Stimulated activated CD4-positive, alpha-beta T cell treated with anti-CD3 and anti-CD28 coated beads, Interleukin-15, amount 100 ng/mL, for 48 hours (primary cell): ENCODE results near the gene RNF224.
"Not testable (repeated sequence)": the region's sequence is repeated elsewhere in the genome, so short reads cannot be mapped to it uniquely, and the experiment has no call there.

Source experiments
- DNase-seq, 2 donors: peaks; one replicate each; pipeline ENCODE4 v3.0.0-alpha.2; 2020; ENCODE audit warnings: low read depth in 2 of 2

RNF224 gene

DNA sequence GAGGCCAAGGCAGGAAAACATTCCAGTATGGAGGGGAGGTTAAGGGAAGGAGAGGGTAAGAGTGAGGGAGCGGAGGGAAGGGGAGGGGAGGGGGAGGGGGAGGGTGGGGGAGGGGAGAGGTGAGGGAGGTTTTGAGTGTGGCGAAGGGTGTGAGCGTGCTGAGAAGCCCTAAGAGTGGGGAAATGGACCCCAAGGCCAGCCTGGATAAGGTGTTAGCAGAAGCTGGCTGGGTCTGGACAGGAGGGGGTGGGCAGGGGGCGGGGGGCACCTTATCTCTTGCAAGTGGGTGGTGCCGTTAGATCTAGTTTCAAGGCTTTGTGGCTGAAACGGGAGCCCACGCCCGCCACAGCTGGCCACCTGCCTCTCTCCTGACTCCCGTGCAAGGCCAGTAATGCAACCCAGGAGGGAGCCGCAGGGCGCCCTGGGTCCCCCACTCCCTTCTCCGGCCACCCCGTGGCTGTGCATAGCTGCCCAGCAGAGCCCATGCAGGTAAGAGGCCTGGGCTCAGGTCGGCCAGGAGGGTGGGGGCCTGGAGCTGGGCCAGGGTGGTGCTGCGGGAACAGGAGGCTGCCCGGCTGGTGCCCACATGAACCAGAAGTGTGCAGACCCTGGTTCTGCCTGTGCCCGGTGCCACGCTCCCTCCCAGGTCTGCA lies 677 bp downstream of the RNF224 start:
- no peak for DNase-seq

DNA sequence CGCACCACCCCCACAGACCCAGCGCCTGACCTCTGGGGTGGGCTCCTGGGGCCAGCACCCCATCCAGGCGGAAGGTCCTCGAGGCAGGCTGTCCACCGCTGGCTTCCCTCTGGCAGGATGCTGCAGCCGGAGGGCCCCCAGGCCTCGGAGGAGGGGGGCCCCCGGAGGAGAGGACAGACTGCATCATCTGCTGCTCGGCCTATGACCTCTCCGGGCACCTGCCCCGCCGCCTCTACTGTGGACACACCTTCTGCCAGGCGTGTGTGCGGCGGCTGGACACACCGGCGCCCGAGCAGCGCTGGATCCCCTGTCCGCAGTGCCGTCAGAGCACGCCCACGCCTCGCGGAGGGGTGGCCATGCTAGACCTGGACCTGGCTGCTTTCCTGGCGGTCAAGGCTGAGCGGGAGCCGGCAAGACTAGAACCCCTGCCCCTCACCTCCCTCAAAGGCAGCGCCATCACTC lies 1.2 kb downstream of the RNF224 start:
- DNase-seq, result no peak

DNA sequence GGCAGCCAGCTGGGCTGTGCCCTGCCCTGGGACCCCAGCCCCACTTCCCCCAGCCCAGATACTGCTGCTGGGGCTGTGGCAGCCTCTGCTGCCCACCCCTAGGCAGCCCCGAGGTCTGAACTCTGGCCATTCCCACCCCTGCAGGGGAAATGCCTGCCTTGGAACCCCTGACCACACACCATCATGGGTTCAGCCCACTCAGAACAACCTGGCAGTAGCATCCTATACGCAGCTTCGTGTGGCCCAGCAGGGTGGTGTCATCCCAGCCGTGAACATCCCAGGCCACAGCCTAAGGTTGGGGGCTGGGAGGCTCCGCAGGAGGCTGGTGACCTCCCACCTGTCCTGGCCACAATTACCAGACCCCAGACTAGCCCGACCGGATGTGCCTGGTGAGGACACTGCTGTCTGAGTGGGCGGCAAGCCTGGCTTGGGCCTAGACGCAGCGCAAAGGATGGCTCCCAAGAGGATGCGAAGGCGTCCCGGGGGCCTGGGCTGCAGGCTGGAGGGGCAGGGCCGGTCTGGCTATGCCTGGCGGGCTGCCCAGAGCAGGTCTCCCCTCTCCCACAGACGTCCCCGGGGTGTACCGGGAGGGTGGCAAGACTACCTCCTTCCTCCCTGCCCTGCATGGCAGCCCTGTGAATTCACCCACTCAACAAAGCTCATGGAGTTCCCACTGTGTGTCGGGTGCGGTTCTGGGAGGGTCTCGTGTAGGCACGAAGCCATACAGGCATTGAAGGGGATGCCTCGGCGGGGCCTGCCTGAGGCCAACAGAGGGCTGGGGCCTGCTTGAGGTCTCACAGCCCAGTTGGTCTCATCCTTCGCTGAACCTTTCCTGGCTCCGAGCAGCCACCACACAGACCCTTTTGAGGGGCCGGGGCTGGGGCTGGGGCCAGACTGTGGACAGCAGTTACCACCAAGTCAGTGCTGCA lies 1.9 kb downstream of the RNF224 start:
- no peak for DNase-seq

DNA sequence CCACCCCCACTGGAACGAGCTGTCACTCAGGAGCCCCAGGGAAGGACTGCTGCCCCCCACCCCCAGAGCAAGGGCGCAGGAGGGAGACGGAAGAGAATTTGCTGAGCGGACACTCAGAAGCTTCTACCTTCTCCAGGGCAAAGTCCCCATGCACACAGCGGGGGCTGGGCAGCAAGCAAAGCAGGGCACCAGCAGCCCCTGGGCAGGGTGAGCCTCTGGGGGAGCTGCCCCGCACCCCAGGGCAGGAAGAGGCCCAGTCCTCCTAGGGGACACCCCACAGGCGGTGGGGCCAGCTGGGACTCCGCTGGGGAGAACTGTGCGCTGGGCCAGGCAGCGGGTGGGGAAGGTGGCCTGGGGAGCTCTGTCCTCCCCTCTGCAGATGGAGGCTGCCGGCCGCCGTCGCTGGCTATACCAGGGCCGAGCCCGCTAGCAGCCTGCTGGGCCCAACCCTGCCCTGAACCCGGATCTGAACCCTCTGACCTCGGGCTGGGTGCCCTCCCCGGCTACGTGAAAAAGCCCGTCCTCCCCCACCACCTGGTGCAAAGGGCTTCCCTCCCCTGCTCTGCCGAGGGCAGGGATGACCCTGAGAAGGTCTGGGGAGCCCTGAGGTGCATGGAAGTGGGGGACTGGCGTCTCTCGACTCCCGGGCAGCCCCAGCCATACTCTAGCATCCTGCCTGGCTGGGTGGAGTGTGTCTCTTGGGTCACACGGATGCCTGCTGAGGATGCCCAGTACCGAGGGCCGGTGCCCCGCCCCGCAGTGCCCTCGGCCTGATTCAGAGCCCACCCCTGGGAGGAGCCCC lies 2.8 kb downstream of the RNF224 start:
- DNase-seq, result no peak

DNA sequence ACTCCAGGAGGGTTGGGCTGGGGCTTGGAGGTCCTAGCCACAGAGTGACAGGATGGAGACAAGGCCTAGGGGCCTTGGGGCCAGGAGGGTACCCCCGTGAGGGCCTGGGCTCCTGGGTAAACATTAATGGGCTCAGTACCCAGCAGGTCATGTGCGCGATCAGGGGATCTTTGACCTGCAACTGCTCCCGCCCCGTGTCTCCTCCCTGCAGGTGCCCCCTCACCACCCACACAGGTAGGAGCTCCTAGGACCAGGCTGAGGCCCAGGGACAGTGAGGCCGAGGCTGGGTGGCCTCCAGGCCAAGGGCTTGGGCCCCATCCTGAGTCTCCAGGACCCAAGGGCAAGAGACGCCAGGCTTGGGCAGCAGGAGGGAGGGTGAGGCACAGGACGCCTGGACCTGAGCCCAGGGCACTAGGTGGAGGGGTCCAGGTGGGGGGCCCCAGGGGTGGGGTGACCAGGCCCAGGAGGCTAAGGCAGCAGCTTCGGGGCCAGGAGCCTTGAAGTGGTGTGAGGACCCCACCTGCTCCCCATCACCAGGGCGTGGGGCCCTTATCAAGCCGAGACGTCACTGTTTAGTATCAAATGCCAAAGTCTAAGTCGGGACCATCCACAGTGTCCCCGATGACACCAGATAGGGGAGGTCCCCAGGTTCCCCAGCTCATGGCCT lies 3.5 kb downstream of the RNF224 start, which contains the start of gene SLC34A3:
SLC34A3 (plus strand) TSS at position 197 of the 667 bp plus-strand sequence. CDS start 802 bp downstream, outside the sequence.
- no peak for DNase-seq

DNA sequence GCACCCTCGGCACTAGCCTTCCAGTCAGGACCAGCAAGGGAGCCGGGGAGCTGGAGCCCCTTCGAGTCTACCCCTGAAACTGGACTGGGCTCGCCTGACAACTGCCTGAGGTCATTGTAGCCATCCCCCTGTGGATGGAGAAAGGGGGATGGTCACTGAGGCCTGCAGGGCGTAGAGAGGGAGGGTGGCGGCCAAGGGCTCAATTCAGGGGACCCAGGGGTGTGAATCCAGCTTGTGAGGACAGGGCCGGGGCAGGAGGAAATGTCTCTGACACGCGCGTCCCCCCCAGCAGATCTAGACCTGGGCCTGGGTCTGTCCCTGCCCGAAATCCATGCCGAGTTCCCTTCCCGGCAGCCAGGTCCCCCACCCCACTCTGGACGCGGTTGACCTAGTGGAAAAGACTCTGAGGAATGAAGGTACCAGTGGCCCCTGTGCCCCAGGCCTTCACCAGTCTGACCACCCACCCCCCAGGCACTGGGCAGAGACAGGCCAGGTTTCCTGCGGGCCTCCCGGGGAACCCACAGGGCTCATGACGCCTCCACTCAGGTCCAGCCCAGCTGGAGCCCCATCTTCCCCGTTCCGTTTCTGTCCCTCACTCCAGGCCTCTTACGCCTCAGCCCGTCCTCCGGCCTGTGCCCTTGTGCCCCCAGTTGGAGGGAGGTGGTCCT lies 4.2 kb downstream of the RNF224 start:
- no peak for DNase-seq

DNA sequence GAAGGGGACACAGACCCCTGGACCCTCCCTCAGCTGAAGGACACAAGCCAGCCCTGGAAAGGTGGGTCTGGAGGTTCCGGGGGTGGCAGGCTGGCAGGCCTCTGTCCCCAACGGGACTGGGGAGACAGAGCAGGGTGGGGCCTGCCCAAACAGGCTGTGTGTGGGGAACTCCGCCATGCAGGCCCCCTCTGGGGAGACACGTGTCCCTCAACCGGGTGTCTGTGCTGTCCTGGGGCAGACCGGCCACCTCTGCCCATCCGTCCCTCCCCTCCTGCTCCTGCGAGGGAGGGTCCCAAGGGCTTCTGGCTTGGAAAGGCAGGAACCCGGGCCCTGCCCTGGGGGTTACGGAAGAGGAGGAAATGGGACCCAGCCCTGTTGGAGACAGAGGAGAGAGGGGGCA lies 4.8 kb downstream of the RNF224 start:
- no peak for DNase-seq

DNA sequence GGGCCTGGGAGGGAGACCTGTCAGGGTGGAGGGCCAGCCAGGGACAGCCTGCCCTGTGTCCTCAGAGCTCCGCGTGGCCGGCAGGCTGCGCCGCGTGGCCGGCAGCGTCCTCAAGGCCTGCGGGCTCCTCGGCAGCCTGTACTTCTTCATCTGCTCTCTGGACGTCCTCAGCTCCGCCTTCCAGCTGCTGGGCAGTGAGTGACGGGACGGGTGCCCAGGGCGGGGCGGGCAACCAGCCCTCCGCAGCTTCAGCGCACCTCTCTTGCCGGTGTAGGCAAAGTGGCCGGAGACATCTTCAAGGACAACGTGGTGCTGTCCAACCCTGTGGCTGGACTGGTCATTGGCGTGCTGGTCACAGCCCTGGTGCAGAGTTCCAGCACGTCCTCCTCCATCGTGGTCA lies 5.2 kb downstream of the RNF224 start:
- DNase-seq, result no peak

DNA sequence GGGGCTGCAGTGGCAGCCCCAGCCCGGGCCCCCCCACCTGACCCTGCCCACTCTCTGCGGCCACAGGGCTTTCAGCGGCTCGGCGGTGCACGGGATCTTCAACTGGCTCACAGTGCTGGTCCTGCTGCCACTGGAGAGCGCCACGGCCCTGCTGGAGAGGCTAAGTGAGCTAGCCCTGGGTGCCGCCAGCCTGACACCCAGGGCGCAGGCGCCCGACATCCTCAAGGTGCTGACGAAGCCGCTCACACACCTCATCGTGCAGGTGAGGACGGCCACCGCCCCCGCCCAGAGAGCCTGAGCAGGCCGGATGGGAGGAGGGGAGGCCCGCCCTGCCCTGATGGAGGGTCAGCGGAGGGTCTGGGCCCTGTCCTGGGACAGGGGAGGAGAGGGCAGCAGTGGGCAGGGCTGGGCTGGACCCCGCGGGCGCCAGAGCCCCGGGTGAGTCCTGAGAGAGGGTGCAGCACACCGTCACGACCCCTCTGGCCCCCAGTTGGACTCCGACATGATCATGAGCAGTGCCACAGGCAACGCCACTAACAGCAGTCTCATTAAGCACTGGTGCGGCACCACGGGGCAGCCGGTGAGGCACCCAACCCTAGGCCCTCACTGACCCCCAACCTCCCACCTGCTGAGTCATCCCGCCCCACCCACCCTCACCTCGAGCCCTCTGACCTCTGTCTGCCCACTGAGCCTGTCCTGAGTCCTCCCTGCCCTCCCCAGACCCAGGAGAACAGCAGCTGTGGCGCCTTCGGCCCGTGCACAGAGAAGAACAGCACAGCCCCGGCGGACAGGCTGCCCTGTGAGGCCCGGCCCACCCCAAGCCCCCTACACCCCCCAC lies 6.1 kb downstream of the RNF224 start:
- no peak for DNase-seq

DNA sequence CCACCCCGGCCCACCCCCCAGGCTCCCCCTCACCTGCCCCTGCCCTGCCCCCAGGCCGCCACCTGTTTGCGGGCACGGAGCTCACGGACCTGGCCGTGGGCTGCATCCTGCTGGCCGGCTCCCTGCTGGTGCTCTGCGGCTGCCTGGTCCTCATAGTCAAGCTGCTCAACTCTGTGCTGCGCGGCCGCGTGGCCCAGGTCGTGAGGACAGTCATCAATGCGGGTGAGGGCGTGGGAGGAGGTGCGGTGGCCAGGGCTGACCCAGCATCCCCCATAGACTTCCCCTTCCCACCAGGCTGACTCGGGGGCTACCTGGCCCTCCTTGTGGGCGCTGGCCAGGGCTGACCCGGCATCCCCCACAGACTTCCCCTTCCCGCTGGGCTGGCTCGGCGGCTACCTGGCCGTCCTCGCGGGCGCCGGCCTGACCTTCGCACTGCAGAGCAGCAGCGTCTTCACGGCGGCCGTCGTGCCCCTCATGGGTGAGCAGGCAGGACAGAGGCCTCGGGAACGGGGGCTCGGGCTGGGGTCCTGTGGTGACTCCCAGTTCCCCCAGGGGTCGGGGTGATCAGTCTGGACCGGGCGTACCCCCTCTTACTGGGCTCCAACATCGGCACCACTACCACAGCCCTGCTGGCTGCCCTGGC lies 6.9 kb downstream of the RNF224 start:
- no peak for DNase-seq

DNA sequence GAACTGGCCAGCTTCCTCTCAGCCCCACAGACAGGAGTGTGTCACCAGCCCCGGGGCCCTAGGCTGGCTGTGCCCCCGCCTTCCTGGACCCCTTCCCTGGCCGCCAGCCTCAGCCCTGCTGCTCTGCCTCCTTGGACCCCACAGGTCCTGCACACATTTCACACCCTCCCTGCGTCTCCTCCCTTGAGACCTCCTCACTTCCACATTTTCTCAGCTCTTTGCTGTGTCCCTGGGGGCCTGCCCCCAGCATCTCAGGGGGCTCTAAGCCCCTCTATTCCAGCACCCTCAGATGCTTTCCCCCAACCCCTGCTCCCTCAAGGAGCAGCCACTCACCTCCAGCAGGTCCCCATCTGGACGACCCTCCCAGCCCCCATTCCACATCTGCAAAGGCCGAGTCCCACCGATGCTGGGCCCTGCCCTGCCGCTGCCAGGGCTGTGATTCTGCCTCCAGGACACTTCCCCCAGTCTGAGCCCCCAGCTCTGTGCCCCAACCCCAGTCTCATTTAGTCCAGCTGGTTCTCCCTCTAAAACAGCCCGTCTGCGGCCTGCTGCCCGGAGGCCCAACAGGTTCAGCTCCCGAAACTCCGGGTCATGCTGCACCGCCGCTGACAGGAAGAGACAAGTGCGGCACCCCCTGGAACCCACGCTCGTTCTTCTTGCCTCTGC lies 7.6 kb downstream of the RNF224 start:
- DNase-seq, result no peak

DNA sequence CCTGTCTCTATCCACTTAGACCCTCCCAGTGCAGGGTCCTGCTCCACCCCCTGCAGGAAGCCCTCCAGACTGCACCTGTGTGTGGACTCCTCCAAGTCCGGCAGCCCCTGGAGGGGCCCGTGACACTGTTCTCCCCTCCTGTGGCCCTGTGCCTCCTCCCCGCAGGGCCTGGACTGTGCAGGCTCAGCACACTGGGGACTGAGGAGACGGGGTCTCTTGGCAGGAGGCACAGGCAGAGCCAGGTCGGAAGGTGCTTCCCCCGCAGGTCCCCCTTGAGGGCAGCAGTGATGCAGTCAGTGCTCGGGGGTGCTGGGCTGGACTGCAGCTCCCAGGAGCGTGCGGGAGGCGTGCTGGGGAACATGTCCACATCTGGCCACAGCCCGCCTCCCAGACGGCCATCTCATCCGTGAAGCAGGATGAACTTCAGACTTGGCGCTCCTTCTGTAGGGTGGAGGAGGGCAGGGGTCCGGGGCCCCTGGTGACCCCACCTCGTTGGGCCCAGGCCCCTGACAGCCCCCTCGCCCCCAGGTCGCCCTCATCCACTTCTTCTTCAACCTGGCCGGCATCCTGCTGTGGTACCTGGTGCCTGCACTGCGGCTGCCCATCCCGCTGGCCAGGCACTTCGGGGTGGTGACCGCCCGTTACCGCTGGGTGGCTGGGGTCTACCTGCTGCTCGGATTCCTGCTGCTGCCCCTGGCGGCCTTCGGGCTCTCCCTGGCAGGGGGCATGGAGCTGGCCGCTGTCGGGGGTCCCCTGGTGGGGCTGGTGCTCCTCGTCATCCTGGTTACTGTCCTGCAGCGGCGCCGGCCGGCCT lies 8.3 kb downstream of the RNF224 start:
- DNase-seq, result no peak

DNA sequence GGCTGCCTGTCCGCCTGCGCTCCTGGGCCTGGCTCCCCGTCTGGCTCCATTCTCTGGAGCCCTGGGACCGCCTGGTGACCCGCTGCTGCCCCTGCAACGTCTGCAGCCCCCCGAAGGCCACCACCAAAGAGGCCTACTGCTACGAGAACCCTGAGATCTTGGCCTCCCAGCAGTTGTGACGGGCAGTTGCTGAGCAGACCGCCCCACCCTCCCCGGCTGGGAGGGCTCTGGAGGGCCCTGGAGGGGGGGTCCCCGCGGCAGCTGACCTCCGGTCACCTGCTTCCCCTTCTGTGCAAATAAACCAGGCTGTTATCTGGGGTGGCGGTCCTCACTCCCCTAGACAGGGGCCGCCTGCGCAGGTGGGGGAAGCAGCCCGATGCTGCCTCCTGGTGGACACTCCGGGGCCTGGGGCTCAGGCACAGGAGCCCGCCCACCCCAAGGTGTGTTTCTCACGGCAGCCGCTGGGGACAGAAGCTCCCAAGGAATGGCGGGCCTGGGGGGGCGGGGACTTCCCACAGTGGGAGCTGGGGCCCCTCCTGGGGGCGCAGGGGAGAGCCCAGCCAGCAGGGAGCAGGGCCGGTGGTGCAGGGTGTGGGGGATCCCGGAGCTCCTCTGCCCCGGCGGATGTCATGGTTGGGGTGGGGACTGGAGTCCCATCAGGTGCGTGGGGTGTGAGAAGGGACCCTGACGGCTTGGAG lies 9.1 kb downstream of the RNF224 start:
- DNase-seq, result peak; percentile 80 to 92

DNA sequence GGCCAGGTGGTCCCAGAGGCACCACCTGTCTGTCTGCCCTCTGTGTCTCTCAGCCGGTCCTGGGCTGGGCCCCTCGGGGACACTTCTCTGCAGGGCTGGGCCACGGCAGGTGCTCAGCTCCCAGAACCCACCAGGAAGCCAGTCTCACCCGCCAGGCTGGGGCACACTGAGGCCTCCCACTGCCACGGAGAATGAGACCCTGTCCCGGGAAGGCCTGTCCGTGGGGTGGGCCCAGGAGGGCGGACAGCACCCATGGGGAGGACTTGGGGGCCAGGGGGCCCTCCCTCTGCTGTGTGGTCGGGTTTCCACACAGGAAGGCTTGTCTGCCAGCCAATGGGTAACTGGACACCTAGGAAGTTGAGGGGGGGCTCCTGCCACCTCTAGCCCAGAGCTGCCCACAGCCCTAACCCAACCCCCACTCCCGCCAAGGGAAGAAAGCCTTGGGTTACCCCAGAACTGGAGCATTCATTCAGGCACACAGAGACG lies 9.7 kb downstream of the RNF224 start:
- DNase-seq, result no peak

DNA sequence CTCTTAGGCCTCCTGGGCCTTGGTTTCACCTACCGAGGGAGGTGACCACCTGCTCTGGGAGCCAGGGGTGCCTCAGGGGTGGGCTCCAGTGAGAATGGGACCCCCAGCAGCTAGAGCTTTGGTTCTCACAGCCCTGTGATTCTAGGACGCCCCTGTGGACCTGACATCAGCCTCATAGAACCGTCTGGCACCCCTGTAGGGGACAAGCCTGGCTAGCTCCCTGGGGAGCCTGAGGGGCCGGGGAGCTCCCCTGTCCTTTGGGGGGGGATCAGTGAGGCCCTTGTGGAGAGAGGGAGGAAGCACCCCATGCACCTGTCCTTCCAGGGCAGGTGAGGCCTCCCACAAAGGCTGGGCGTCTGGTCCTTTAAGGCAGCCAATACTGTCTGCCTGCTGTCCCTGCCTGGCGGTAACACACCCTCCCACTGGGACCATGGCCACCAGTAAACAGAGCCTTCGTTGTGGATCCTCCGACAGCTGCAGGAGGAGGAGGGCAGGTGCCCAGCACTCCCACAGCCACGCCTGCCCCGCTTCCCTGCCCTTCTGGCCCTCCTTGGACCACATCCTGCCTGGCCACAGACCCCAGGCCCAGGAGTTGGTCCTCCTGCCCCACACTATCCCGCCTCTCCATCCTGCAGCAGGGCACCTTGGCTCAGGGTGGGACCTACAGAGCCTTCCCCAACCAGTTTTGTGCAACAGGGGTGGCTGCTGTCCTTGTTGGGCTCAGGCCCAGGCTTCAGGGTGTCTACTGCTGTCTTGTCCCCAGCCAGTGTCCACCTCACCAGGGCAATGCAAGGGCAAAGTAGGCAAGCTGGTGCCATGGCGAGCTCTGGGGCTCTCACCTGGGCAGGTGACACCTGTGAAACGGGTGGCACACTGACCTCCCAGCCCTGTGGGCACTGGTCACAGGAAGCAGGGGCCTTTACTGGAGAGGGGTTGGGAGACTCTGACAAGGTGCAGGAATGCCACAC lies 10.7 kb downstream of the RNF224 start:
- DNase-seq, result no peak

DNA sequence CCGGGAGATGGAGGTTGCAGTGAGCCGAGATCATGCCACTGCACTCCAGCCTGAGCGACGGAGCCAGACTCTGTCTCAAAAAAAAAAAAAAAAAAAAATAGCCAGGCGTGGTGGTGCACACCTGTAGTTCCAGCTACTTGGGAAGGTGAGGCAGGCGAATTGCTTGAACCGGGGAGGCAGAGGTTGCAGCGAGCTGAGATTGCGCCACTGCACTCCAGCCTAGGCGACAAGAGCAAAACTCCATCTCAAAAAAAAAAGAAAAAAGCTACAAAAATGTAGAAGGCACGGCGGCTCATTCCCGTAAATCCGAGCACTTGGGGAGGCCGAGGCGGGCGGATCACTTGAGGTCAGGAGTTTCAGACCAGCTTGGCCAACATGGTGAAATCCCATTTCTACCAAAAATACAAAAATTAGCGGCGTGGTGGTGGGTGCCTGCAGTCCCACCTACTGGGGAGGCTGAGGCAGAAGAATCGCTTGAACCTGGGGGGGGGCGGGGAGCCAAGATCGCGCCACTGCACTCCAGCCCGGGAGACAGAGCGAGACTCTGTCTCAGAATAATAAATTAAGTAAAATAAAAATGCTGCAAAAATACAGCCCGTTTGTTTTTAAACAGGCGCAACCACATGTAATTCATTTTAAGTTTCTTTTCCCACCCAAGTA lies 12.4 kb downstream of the RNF224 start:
- DNase-seq, result not testable (repeated sequence)
